ENCODE measurements around the gene FHOD1.

- TF ChIP-seq POLR2A (IDR thresholded peaks at IDR 0.05) (no peak), CTCF (IDR thresholded peaks at IDR 0.05 in 8 of 11, conservative IDR thresholded peaks at IDR 0.05 in 3 of 11) (peak in 4 of 11 experiments; percentile 9 to 30 (median 19))
These were observed 2.7 kb downstream of the FHOD1 start for GRCh38 chr16:67244387-67245185.

Data from spleen (tissue), 7 donors.